ENCODE results near the gene PARP6.

- TF ChIP-seq, protein P1, sequence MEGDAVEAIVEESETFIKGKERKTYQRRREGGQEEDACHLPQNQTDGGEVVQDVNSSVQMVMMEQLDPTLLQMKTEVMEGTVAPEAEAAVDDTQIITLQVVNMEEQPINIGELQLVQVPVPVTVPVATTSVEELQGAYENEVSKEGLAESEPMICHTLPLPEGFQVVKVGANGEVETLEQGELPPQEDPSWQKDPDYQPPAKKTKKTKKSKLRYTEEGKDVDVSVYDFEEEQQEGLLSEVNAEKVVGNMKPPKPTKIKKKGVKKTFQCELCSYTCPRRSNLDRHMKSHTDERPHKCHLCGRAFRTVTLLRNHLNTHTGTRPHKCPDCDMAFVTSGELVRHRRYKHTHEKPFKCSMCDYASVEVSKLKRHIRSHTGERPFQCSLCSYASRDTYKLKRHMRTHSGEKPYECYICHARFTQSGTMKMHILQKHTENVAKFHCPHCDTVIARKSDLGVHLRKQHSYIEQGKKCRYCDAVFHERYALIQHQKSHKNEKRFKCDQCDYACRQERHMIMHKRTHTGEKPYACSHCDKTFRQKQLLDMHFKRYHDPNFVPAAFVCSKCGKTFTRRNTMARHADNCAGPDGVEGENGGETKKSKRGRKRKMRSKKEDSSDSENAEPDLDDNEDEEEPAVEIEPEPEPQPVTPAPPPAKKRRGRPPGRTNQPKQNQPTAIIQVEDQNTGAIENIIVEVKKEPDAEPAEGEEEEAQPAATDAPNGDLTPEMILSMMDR (IDR thresholded peaks at IDR 0.05; ENCODE audit: low read depth, low read length, poor library complexity, severe bottlenecking): no peak
- no peak for TF ChIP-seq EZH2phosphoT487 (IDR thresholded peaks at IDR 0.05; ENCODE audit: borderline replicate concordance, low read length)
Measured at GRCh38 chr15:72233769-72234168, 38.6 kb downstream of the PARP6 start.
